ENCODE results near the gene CLEC16A.

GRCh38 chr16:10942352-10943063 lies 1.9 kb upstream of the CLEC16A start, which contains the start of gene DEXI:
- peak; percentile 44 for TF ChIP-seq POLR2A (IDR thresholded peaks at IDR 0.05; ENCODE audit: low read length)
- TF ChIP-seq GATA1 (IDR thresholded peaks at IDR 0.05; ENCODE audit: low read depth, low read length) = no peak
